GM12875 (cell line): ENCODE results near the gene XPO1.

Source experiments
- H3K4me3 ChIP-seq: one replicate; pipeline ENCODE4 v1.5.1; 2011; ENCODE audit warnings: low read depth, low read length, control low read depth
- CTCF ChIP-seq: IDR thresholded peaks from 2 replicates; pipeline ENCODE4 v1.5.1; 2011; ENCODE audit warnings: low read depth, mild to moderate bottlenecking, control low read depth, inconsistent platforms, low read length, moderate library complexity, borderline replicate concordance; ENCODE audit not compliant: insufficient read depth

The XPO1 gene

GRCh38 chr2:61530749-61531148 lies 7.4 kb downstream of the XPO1 start:
- no peak for TF ChIP-seq CTCF
- no peak overlapping the region for H3K4me3 ChIP-seq

GRCh38 chr2:61529944-61530735 lies 8.0 kb downstream of the XPO1 start:
- H3K4me3 ChIP-seq, result no peak overlapping the region
- TF ChIP-seq CTCF, result no peak

- H3K4me3 ChIP-seq, result no peak overlapping the region
- no peak for TF ChIP-seq CTCF
These were observed 17.9 kb downstream of the XPO1 start for GRCh38 chr2:61520261-61520660.

GRCh38 chr2:61512768-61513398 lies 25.3 kb downstream of the XPO1 start:
- no peak for TF ChIP-seq CTCF
- no peak overlapping the region for H3K4me3 ChIP-seq

GRCh38 chr2:61510674-61511671 lies 27.2 kb downstream of the XPO1 start:
- H3K4me3 ChIP-seq, result no peak overlapping the region
- no peak for TF ChIP-seq CTCF

- TF ChIP-seq CTCF, result no peak
These were observed 33.2 kb downstream of the XPO1 start for GRCh38 chr2:61504949-61505348.

More at GRCh38 chr2:61504949-61505348, 33.2 kb downstream of the XPO1 start:
- no peak overlapping the region for H3K4me3 ChIP-seq
